AG09309 (cell line): Measurements from ENCODE around the gene TMSB4X.

Experiments
- DNase-seq: peaks from one replicate; pipeline ENCODE4 v3.0.0-alpha.2; 2010; ENCODE audit warnings: low read depth
- H3K4me3 ChIP-seq: 2 replicates; pipeline ENCODE4 v1.5.1; 2011; ENCODE audit warnings: mild to moderate bottlenecking, low read depth, low read length, moderate library complexity; ENCODE audit not compliant: control insufficient read depth
- TF ChIP-seq, protein P1 (sequence below): IDR thresholded peaks from 2 replicates; pipeline ENCODE4 v1.5.1; 2011; ENCODE audit warnings: mild to moderate bottlenecking, low read depth, low read length, inconsistent platforms; ENCODE audit not compliant: insufficient read depth, control insufficient read depth; ENCODE audit errors: missing control alignments

Gene TMSB4X

DNA sequence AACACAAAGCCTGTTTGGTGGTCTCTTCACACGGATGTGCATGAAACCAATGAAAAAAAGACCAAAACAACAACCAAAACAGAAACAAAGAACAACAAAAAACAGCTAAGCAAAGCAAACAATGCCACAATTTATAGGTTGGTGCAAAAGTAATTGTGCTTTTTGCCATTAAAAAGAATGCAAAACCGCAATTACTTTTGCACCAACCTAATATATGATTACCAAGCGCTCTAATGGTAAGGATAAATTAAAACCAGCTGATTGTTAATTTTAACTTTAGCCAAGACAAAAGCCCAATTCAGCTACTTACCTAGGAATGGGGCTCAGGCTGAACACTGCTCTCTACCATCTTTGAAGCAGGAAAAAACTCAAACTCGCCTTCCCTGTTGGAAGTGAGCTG lies 29.4 kb upstream of the TMSB4X start:
- no peak overlapping the region for H3K4me3 ChIP-seq
- DNase-seq = no peak
- TF ChIP-seq, protein P1, sequence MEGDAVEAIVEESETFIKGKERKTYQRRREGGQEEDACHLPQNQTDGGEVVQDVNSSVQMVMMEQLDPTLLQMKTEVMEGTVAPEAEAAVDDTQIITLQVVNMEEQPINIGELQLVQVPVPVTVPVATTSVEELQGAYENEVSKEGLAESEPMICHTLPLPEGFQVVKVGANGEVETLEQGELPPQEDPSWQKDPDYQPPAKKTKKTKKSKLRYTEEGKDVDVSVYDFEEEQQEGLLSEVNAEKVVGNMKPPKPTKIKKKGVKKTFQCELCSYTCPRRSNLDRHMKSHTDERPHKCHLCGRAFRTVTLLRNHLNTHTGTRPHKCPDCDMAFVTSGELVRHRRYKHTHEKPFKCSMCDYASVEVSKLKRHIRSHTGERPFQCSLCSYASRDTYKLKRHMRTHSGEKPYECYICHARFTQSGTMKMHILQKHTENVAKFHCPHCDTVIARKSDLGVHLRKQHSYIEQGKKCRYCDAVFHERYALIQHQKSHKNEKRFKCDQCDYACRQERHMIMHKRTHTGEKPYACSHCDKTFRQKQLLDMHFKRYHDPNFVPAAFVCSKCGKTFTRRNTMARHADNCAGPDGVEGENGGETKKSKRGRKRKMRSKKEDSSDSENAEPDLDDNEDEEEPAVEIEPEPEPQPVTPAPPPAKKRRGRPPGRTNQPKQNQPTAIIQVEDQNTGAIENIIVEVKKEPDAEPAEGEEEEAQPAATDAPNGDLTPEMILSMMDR = no peak

DNA sequence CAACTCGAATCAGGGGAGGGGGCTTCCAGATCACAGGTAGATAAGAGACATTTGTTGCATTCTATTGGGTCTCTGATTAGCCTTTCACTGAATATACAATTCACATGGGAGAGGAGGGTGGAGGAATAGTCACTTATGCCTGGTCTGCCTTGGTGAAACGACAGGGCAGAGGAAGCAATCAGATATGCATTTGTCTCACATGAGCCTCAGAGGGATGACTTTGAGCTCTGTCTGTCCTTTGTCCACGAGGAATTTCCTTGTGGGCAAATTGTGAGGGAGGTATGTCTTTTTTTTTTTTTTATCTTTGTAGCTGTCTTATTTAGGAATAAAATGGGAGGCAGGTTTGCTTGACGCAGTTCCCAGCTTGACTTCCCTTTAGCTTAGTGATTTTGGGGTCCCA lies 28.5 kb upstream of the TMSB4X start:
- no peak for DNase-seq
- TF ChIP-seq, protein P1 = no peak
- no peak overlapping the region for H3K4me3 ChIP-seq

DNA sequence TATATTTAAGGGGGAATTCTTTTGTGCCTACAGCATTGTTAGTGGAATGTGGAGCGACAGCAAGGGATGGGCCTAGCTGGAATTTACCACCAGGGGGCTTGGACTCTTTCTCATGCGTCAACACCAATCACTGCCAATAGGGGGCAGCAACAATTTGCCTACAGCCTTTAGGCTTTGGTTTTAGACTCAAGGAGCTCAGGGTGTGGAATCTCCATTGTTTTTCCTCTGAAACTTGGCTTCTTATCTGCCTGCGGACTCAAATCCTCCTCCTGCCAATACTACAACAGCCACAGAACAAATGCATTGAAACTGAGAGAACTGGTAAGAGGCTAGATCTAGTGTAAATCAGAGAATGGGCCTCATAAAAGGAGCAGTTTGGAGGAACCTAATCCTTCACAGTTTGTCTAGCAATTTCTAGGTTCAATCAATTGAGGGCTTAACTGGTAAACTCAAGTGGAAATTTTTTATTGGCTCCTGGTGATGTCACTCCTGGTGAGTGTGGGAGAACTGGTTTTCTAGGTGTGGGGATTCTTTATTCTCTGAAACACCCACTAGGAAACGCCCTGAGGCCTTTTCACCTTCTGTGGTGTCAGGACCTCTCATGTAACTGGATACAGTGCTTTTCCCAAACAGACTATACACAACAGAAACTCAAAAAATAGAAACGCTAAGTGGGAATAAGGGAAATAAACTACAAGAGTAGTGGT lies 27.9 kb upstream of the TMSB4X start:
- TF ChIP-seq, protein P1 = peak; percentile 100
- H3K4me3 ChIP-seq = no peak overlapping the region

DNA sequence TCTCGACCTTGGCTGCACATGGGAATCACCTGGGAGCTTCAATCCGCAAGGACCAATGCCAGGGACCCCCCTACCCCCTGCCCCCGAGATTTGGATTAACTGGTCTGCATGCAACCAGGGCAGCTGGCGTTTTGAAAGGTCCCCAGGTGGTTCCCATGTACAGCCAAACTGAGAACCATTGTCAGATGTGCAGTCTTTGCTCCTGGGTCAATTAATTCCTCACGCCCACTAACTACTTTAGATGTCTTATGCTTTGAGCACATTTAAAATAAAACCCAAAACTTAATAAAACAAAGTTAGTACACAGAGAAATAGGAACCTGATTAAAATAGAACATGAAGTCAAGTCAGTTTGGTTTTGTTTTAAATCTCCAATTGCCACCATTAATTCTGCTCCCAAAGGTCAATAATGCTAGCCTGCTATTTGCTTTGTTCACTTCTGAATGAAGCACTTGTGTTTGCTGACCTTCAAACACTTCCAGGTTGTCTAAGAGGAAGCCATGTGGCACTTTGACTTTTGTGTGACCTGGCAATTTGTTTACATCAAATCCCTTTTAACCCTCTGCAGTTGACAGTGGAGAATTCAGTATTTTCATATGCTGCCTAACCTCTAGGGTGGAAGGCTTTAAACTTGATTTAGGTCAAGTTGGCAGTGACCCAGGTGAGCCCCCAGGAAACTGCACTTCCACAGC lies 27.2 kb upstream of the TMSB4X start:
- TF ChIP-seq, protein P1 = no peak
- no peak overlapping the region for H3K4me3 ChIP-seq
- no peak for DNase-seq

More for the DNA sequence above, 27.9 kb upstream of the TMSB4X start:
- peak; percentile 35 for DNase-seq

DNA sequence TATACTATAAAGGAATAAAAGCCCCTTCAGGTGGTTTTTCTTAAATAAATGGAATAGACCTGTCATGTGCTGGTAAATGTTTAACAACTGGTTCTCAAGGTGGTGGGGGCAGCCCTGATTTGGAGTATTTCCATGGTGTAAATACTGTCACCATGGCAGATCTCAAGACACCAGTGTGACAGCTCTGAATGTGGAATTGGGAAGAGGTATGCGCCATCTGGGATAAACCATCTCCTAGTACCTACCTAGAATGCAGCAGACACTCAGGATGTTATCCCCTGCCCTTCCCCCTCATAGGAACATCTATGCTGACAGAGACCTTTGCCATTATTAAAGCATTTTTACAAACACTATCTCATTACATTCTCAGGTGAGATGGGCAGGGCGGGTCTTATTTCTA lies 26.4 kb upstream of the TMSB4X start:
- no peak overlapping the region for H3K4me3 ChIP-seq
- TF ChIP-seq, protein P1 = no peak
- DNase-seq = no peak

DNA sequence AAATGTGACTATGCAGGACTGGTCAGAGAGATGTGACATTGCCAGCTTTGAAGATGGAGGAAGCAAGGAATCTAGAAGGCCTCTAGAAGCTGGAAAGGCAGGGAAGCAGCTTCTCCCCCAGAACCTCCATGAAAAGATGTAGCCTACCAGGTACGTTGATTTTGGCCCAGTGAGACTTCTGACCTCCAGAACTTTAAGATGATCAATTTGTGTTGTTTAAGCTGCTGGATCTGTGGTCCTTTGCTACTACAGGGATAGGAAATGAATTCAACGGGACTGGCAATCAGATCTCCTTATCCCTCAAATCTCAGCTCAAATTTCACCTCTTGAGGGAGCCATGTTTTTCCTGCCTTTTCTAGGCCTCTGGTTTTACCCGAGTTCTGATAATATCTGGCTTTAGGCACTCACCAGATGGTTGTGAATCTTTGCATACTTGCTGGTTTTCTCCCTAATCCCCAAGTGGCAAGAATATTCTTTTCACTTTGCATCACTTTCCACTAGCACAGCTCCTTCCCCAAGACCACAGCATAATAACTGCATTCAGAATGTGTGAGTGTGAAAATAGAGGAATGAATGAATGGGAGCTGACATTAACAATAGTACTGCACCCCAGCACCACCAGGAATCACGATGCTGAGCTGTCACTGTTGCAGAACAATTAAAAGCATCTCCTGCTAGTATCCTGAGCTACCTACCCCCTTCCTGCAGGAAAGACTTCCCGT lies 25.5 kb upstream of the TMSB4X start:
- TF ChIP-seq, protein P1 = no peak
- peak; percentile 51 for DNase-seq
- H3K4me3 ChIP-seq = no peak overlapping the region
